GM12872 (cell line): Measurements from ENCODE around the gene PSMD1.

ENCODE experiments used
- CTCF ChIP-seq: IDR thresholded peaks from 3 replicates; pipeline ENCODE4 v1.5.1; 2011; ENCODE audit warnings: low read depth, mild to moderate bottlenecking, low read length, moderate library complexity; ENCODE audit not compliant: insufficient read depth

The PSMD1 gene

GRCh38 chr2:231193216-231193615 lies 136.5 kb downstream of the PSMD1 start:
- TF ChIP-seq CTCF: no peak

- no peak for TF ChIP-seq CTCF
These were observed 139.9 kb downstream of the PSMD1 start for GRCh38 chr2:231196592-231196991.

- no peak for TF ChIP-seq CTCF
These were observed 141.1 kb downstream of the PSMD1 start for GRCh38 chr2:231197706-231198290.

GRCh38 chr2:231198291-231199173 lies 141.9 kb downstream of the PSMD1 start, which contains the start of gene ARMC9:
ARMC9 (plus strand) TSS chr2:231198631; CDS start chr2:231206239, 7,608 bp downstream.
- TF ChIP-seq CTCF: no peak

GRCh38 chr2:231199219-231199618 lies 142.6 kb downstream of the PSMD1 start:
- no peak for TF ChIP-seq CTCF

- TF ChIP-seq CTCF: no peak
These were observed 144.3 kb downstream of the PSMD1 start for GRCh38 chr2:231200805-231201474.

- no peak for TF ChIP-seq CTCF
These were observed 144.8 kb downstream of the PSMD1 start for GRCh38 chr2:231201475-231201814.
